H1 (cell line): ENCODE results near the gene TRIM5. TPM values are rescaled to one million over a fixed set of nuclear protein-coding genes. Genes with fewer than 3 reads are reported as not detected.

Experiments
- CBX8 ChIP-seq: fragments of 300-800, 300-1000 bp; sonication (generic); IDR thresholded peaks from 2 replicates; pipeline ENCODE4 v1.7.1; 2016; ENCODE audit warnings: low read depth, low read length, borderline replicate concordance
- CHD7 ChIP-seq: fragments of 300-600 bp; sonication (generic); IDR thresholded peaks from 2 replicates; pipeline ENCODE4 v1.7.1; 2012; ENCODE audit warnings: low read length, moderate library complexity, mild to moderate bottlenecking, inconsistent platforms; ENCODE audit not compliant: insufficient replicate concordance
- E2F6 ChIP-seq: IDR thresholded peaks from 2 replicates; pipeline ENCODE4 v1.6.1; 2012; ENCODE audit warnings: inconsistent platforms
- GTF2F1 ChIP-seq: IDR thresholded peaks from 2 replicates; pipeline ENCODE4 v1.6.1; 2012; ENCODE audit warnings: low read depth, low read length, improper control_type of control experiment, borderline replicate concordance
- HDAC2 ChIP-seq, 2 experiments: fragments of 300-600 bp in 1 of 2; sonication (generic) in 1 of 2; IDR thresholded peaks; 2 replicates each; pipeline ENCODE4 v1.6.1; 2011 to 2012; ENCODE audit warnings: low read depth in 2 of 2, low read length in 2 of 2, mild to moderate bottlenecking in 2 of 2, moderate library complexity in 2 of 2, borderline replicate concordance in 1 of 2, inconsistent platforms in 1 of 2
- NANOG ChIP-seq: IDR thresholded peaks from 2 replicates; pipeline ENCODE4 v1.6.1; 2011; ENCODE audit warnings: low read length, low read depth, mild to moderate bottlenecking, inconsistent platforms; ENCODE audit not compliant: insufficient read depth, poor library complexity, severe bottlenecking
- POLR2AphosphoS5 ChIP-seq: IDR thresholded peaks from 2 replicates; pipeline ENCODE4 v1.6.1; 2011; ENCODE audit warnings: low read depth, low read length
- RAD21 ChIP-seq, 2 experiments: IDR thresholded peaks in 1 of 2; conservative IDR thresholded peaks in 1 of 2; 2 replicates each; pipeline ENCODE4 v1.6.1; 2011; ENCODE audit warnings: low read depth in 2 of 2, low read length in 2 of 2, improper control_type of control experiment in 1 of 2, inconsistent platforms in 1 of 2, mild to moderate bottlenecking in 1 of 2, moderate library complexity in 1 of 2
- RXRA ChIP-seq: IDR thresholded peaks from 2 replicates; pipeline ENCODE4 v1.6.1; 2011; ENCODE audit warnings: low read depth, mild to moderate bottlenecking, low read length, moderate library complexity; ENCODE audit not compliant: insufficient read depth
- polyA plus RNA-seq, 7 experiments: library from polyadenylated mRNA; depleted of rRNA in 3 of 7; stranded (reverse) in 5 of 7; unstranded in 2 of 7; fragments of >200 nt in 5 of 7; fragments of 200-250 nt in 2 of 7; gene quantifications; 1 replicate in 5 of 7; 2 replicates in 1 of 7; 4 replicates in 1 of 7; pipeline versions ENCODE4 v1.2.1 to v1.2.3, GENCODE V29; 2011 to 2013; ENCODE audit warnings: missing spikeins in 2 of 7, mixed read lengths in 2 of 7
- total RNA-seq: library from RNA; stranded (reverse); fragmentation: NEBNext Ultra II Directional; extraction: Animal tissue kit (Norgen Biotek cat#: 25700); gene quantifications from 2 replicates; pipeline ENCODE4 v1.2.1, GENCODE V29; 2021

TRIM5 gene
- total and polyA plus RNA-seq, 2 of the 8 experiments (the other 6 are each of a cell fraction or from before 2014, with no cell fraction given), result 23.5 to 35.5 TPM

- TF ChIP-seq RAD21 (IDR thresholded peaks at IDR 0.05 in 1 of 2, conservative IDR thresholded peaks at IDR 0.05 in 1 of 2; ENCODE audit: low read depth in 2 of 2, low read length in 2 of 2) (no peak), GTF2F1 (no peak), HDAC2 (IDR thresholded peaks at IDR 0.05; ENCODE audit: borderline replicate concordance in 1 of 2, low read depth in 2 of 2, low read length in 2 of 2) (no peak), POLR2AphosphoS5 (no peak), CHD7 (no peak), E2F6 (no peak), CBX8 (no peak), NANOG (no peak), RXRA (no peak)
Observed at GRCh38 chr11:5666402-5666793, 18.5 kb downstream of the TRIM5 start (continued).
